Right cardiac atrium (tissue), 5 donors: ENCODE results near the gene CNGA4. TPM values are rescaled to one million over a fixed set of nuclear protein-coding genes. Genes with fewer than 3 reads are reported as not detected.

Experiments
- polyA plus RNA-seq: library from polyadenylated mRNA; stranded (reverse); fragments of 200-250 nt; gene quantifications from one replicate; pipeline ENCODE4 v1.2.3, GENCODE V29; 2013
- total RNA-seq, 4 donors: library from RNA; stranded (reverse); fragmentation: NEBNext Ultra II Directional; extraction: Animal tissue kit (Norgen Biotek cat#: 25700); gene quantifications; one replicate each; pipeline ENCODE4 v1.2.1, GENCODE V29; 2021
- donor health status: healthy with polysubstance abuse.
- donor health status: DM: no; HTN: yes; CAD: no.
- donor health status: DM: no; HTN: no; CAD: no.
- donor health status: DM: no; HTN: yes; CAD: no; lungs with severe emphysema.
- donor health status: DM: yes; HTN: yes; CAD: no.

The CNGA4 gene
- total and polyA plus RNA-seq, 5 donors, result 0.16 to 0.19 TPM; not detected in 3

Other genes starting within 250 kb of the CNGA4 start
- not detected for gene OR56A4, start 232.1 kb upstream of the CNGA4 start, total RNA-seq
- not detected for gene OR56A4, start 232.1 kb upstream of the CNGA4 start, polyA plus RNA-seq
- not detected for gene OR56A1, start 208.3 kb upstream of the CNGA4 start, total RNA-seq
- gene OR56A1, start 208.3 kb upstream of the CNGA4 start, polyA plus RNA-seq, result not detected
- not detected for gene OR56B4, start 131.4 kb upstream of the CNGA4 start, total RNA-seq
- not detected for gene OR56B4, start 131.4 kb upstream of the CNGA4 start, polyA plus RNA-seq
- not detected for gene OR52B2, start 68.8 kb upstream of the CNGA4 start, total RNA-seq
- not detected for gene OR52B2, start 68.8 kb upstream of the CNGA4 start, polyA plus RNA-seq
- not detected for gene OR52W1, start 39.9 kb upstream of the CNGA4 start, total RNA-seq
- not detected for gene OR52W1, start 39.9 kb upstream of the CNGA4 start, polyA plus RNA-seq
- gene C11orf42, start 33.5 kb upstream of the CNGA4 start, total RNA-seq, result not detected
- gene C11orf42, start 33.5 kb upstream of the CNGA4 start, polyA plus RNA-seq, result not detected
- 10 to 100 TPM; 14.1 to 18.8 (median 17.2) TPM for gene FHIP1B, start 4.5 kb upstream of the CNGA4 start, total RNA-seq
- 19.5 TPM for gene FHIP1B, start 4.5 kb upstream of the CNGA4 start, polyA plus RNA-seq
- not detected for gene CCKBR, start 20.7 kb downstream of the CNGA4 start, total RNA-seq
- gene CCKBR, start 20.7 kb downstream of the CNGA4 start, polyA plus RNA-seq, result 0.05 TPM
- 10 to 100 TPM; 40.4 to 54.2 (median 45.2) TPM for gene CAVIN3, start 81.4 kb downstream of the CNGA4 start, total RNA-seq
- 72.4 TPM for gene CAVIN3, start 81.4 kb downstream of the CNGA4 start, polyA plus RNA-seq
- gene SMPD1, start 151.4 kb downstream of the CNGA4 start, total RNA-seq, result 10 to 100 TPM; 60.6 to 67.7 (median 65.0) TPM
- gene SMPD1, start 151.4 kb downstream of the CNGA4 start, polyA plus RNA-seq, result 57.9 TPM
- 10 to 100 TPM; 80.6 to 83.9 (median 82.4) TPM for gene APBB1, start 180.0 kb downstream of the CNGA4 start, total RNA-seq
- gene APBB1, start 180.0 kb downstream of the CNGA4 start, polyA plus RNA-seq, result 70.6 TPM
- gene HPX, start 201.9 kb downstream of the CNGA4 start, total RNA-seq, result 1 to 10 TPM in 1 of 4 donors, under 1 TPM in 2, not detected in 1; 0.45 to 1.0 (median 0.68) TPM
- 0.27 TPM for gene HPX, start 201.9 kb downstream of the CNGA4 start, polyA plus RNA-seq
- 10 to 100 TPM; 10.9 to 12.5 (median 12.2) TPM for gene TRIM3, start 234.9 kb downstream of the CNGA4 start, total RNA-seq
- gene TRIM3, start 234.9 kb downstream of the CNGA4 start, polyA plus RNA-seq, result 9.4 TPM
- gene ARFIP2, start 242.2 kb downstream of the CNGA4 start, total RNA-seq, result 10 to 100 TPM; 21.4 to 30.0 (median 23.8) TPM
- 21.6 TPM for gene ARFIP2, start 242.2 kb downstream of the CNGA4 start, polyA plus RNA-seq
- 10 to 100 TPM; 21.5 to 28.9 (median 26.0) TPM for gene TIMM10B, start 242.4 kb downstream of the CNGA4 start, total RNA-seq
- gene TIMM10B, start 242.4 kb downstream of the CNGA4 start, polyA plus RNA-seq, result 18.8 TPM